IPS-NIHi11 (cell line): ENCODE results near the gene RASSF10.

ENCODE experiments used
- DNase-seq: peaks from one replicate; pipeline ENCODE4 v3.0.0; 2012; ENCODE audit warnings: mixed read lengths, low spot score

RASSF10 gene

GRCh38 chr11:13008625-13009475 lies at the start of gene RASSF10:
Gene RASSF10 (plus strand): TSS chr11:13009316. CDS start chr11:13009577, 261 bp downstream.
- peak; percentile 98 for DNase-seq

GRCh38 chr11:12961615-12962014 lies 47.5 kb upstream of the RASSF10 start:
- no peak for DNase-seq

- no peak for DNase-seq
Measured at GRCh38 chr11:12962306-12962705, 46.8 kb upstream of the RASSF10 start.

GRCh38 chr11:12963051-12963450 lies 46.1 kb upstream of the RASSF10 start:
- DNase-seq, result no peak

GRCh38 chr11:12963792-12964536 lies 45.2 kb upstream of the RASSF10 start:
- DNase-seq, result peak; percentile 91

- DNase-seq, result no peak
Measured at GRCh38 chr11:12964650-12965049, 44.5 kb upstream of the RASSF10 start.

- no peak for DNase-seq
Measured at GRCh38 chr11:12966002-12966401, 43.1 kb upstream of the RASSF10 start.

- DNase-seq, result no peak
Measured at GRCh38 chr11:12968101-12968500, 41.0 kb upstream of the RASSF10 start.

GRCh38 chr11:12968826-12969225 lies 40.3 kb upstream of the RASSF10 start:
- DNase-seq, result no peak

- no peak for DNase-seq
Measured at GRCh38 chr11:12971955-12972354, 37.2 kb upstream of the RASSF10 start.

GRCh38 chr11:12973528-12974181 lies 35.5 kb upstream of the RASSF10 start:
- DNase-seq, result no peak

GRCh38 chr11:12975195-12975594 lies 33.9 kb upstream of the RASSF10 start:
- DNase-seq, result no peak

GRCh38 chr11:12979928-12980689 lies 29.0 kb upstream of the RASSF10 start:
- DNase-seq, result no peak

GRCh38 chr11:12981676-12982522 lies 27.2 kb upstream of the RASSF10 start:
- no peak for DNase-seq

- no peak for DNase-seq
Measured at GRCh38 chr11:12983336-12983735, 25.8 kb upstream of the RASSF10 start.

GRCh38 chr11:12986194-12986898 lies 22.8 kb upstream of the RASSF10 start:
- DNase-seq, result no peak

GRCh38 chr11:12989428-12990161 lies 19.5 kb upstream of the RASSF10 start:
- no peak for DNase-seq

- DNase-seq, result no peak
Measured at GRCh38 chr11:12990162-12990480, 19.0 kb upstream of the RASSF10 start.

- DNase-seq, result no peak
Measured at GRCh38 chr11:12991426-12991825, 17.7 kb upstream of the RASSF10 start.

GRCh38 chr11:12993626-12994025 lies 15.5 kb upstream of the RASSF10 start:
- DNase-seq, result no peak
